ENCODE measurements around the gene RNF186.
"Not testable (repeated sequence)": the region's sequence is repeated elsewhere in the genome, so short reads cannot be mapped to it uniquely, and the experiment has no call there.

Gene RNF186

DNA sequence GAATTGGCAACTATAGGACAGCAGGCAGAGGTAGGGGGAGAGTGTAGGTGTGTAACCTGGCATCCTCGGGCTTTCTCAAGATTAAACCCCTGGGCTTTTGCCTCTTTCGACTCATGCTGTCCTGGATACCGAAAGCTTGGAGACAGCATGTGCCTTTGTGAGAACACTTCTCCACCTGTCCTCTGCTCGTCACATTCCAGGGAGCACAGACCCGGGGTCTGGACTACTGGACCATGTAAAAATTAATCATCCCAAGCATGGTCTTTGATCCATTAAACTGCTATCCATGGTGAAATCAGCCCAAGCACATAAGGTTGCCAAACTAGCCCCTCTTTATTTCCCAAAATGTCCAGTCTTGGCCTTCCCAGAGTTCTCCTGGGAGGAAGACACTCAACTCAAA lies 9.0 kb upstream of the RNF186 start:
- DNase-seq, result no peak

DNA sequence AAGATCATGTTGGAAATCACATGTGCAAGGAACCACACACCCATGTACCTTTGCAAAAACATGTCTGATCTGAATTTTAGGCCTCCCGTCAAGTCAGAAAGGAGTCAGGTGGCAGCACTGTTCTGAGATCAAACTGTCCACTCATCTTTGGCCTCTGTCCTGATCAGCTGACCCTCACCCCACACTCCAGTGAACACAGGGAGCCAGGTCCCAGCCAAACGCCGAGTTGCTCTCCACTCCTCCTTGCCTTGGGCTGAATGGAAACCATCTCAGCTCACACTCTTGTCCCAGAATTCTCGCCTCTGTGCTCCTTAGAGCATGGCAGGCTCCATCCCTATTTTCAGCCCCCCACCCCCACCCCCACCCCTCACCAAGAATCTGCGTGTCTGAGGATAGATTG lies 4.6 kb upstream of the RNF186 start:
- no peak for DNase-seq

GRCh38 chr1:19818324-19818723 lies 3.2 kb upstream of the RNF186 start:
- DNase-seq, result no peak

- DNase-seq, result no peak
These were observed 2.1 kb upstream of the RNF186 start for GRCh38 chr1:19817160-19817559.

GRCh38 chr1:19816737-19817086 lies 1.6 kb upstream of the RNF186 start:
- not testable (repeated sequence) for DNase-seq

GRCh38 chr1:19815801-19816736 lies 986 bp upstream of the RNF186 start:
- DNase-seq, result no peak

DNA sequence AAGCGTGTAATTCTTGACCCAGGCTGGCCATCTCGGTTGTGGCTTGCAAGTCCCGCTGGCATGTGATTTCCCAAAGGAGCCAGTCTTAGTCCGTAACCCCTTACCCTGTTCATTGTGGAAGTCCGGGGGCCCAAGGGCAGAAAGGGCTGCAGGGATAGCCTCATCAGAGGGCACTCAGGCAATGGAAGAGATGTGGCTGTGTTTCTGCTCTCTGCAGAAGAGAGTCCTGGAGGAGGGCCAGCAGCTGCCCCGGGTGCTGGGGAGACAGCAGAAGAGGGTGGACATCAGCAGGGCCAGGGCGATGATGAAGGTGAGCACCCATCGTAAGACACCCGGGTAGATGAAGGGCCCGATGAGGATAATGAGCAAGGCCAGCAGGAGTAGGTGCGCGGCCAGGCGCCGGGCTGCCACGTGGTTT lies 830 bp downstream of the RNF186 start:
- no peak for DNase-seq

GRCh38 chr1:19813643-19813960 lies 1.5 kb downstream of the RNF186 start:
- DNase-seq, result no peak

DNA sequence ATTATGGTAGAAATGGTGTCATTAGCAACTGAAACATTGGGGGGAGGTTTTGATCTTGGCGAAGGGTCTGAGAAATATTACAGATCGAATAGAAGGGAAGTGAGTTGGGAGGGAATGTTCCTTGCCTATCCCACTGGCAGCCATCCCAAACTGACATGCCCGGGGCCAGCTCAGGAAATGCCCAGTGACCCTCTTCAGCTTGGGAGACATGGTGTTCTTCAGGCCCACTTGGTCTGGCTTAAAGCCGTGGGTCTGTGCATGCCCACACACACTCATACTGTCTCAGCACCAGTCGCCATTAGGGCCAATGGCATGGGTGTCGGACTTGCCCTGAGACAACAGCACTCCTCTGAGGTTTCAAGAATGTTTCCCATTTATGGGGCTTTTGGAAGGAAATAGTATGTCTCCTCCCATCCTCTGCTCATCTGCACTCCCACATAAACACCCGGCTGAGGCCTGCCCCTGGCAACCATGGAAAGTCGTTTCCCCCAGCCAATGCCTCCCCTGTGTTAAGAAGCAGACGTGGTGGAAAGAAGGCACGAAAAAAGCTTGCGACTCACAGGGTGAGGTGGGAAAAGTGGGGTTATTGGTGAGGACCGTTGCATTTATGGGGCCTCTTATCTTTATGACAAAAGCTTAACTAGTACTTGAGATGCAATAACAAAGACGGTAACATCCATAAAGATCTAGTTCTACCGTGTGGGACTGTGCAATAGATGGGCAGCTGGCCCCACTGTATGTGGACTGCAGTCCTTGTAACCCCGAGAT lies 2.0 kb downstream of the RNF186 start:
- no peak for DNase-seq

GRCh38 chr1:19811206-19811851 lies 3.8 kb downstream of the RNF186 start:
- peak; percentile 62 for DNase-seq

GRCh38 chr1:19809044-19809750 lies 5.9 kb downstream of the RNF186 start:
- no peak for DNase-seq

GRCh38 chr1:19808351-19808750 lies 6.7 kb downstream of the RNF186 start:
- DNase-seq, result no peak

GRCh38 chr1:19804831-19805251 lies 10.2 kb downstream of the RNF186 start:
- no peak for DNase-seq

DNA sequence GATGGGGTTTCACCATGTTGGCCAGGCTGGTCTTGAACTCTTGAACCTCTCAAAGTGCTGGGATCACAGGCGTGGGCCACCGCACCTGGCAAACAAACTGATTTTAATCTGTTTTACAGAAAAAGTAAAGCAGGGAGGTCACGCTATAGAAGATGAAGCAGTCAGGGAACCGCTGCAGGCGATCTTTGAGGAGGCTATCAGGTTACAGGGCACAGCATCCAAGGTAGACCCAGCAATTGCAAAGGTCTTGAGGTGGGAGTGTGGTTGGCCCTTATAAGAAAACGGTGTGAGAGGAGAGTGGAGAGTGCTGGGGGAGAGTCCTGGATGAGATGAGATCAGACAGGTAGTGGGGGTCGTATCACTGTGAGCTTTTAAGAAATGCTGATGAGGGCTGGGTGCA lies 12.8 kb downstream of the RNF186 start:
- no peak for DNase-seq

DNA sequence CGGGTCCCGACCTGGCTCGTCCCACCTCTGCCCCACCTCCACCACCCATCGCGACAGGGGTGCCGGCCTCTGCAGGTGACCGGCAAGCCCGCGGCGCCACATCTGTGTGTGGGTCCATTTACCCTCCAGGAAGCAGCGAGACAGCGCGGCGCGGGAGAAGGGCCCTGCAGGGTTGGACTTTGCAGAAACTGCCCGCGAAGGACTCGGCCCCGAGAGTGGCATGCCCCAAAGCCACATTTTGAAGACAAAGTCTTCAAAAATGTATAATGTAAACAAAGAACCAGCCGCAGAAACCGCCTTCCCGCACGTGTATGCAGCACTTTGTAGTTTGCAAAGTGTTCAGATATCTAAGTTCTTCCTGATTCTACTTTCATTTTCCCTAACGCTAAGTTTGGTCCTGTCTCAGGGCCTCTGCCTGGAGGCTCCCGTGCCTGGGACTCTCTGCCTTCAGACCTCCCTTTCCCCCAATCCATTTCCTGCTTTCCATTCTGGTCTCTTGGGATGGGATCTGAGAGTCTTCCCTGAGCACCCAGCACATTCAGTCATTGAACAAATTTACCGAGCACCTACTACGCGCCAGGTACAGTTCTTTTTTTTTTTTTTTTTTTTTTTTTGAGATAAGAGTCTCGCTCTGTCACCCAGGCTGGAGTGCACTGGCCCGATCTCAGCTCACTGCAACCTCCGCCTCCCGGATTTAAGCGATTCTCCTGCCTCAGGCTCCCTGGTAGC lies 14.8 kb downstream of the RNF186 start:
- peak; percentile 44 for DNase-seq

DNA sequence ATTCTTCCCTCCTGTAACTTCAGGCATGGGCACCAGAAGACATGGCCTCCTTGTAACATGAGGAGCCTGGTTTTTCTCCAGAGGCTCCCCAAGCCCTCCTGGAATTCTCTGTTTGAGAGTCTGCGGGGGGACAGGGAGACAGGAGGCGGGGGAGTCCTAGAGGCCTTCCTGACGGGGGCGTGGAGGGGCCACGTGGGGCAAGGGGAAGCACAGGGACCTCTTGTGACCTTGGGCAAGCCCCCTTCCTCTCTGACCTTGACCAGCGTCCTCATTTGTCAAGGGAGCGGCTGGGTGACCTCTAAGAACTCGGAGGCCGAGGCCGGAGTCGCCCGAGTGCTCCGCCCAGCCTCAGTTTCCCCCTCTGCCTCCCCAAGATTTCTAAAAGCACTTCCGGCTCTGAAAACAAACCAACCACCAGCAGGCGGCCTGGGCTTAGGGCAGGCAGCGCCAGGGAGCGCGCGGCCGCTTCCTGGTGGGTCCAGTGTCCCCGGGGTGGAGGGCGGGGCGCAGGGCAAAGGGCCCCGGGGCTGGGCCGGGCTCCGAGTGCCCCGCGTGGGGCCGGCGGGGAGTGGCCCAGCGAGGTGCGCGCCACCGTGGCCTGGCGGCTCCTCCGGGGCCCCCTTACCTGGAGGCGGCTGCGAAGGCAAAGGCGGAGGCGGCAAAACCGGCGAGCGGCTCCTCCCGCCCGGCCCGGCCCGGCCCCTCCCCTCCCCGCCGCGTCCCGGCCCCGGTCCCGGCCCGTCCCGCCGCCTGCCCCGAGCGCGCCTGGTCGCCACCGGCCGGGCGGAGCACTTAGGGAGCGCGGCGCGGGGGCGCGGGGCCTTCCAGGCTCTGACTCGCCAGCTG lies 15.6 kb downstream of the RNF186 start, which contains the start of gene TMCO4:
TMCO4 (minus strand) TSS at position 687 of the 846 bp plus-strand sequence. CDS start 19,158 bp downstream, outside the sequence.
- peak; percentile 57 for DNase-seq

- DNase-seq, result no peak
These were observed 16.4 kb downstream of the RNF186 start for GRCh38 chr1:19798486-19799229.

- no peak for DNase-seq
These were observed 17.3 kb downstream of the RNF186 start for GRCh38 chr1:19797827-19798226.

- DNase-seq, result no peak
These were observed 20.5 kb downstream of the RNF186 start for GRCh38 chr1:19794583-19794982.

- DNase-seq, result no peak
These were observed 21.6 kb downstream of the RNF186 start for GRCh38 chr1:19793360-19794046.

All from stimulated activated CD4-positive, alpha-beta T cell treated with anti-CD3 and anti-CD28 coated beads, Interleukin-4, amount 100 ng/mL, for 24 hours (primary cell).